Pancreas (tissue), 10 donors: ENCODE results near the gene ZNF302. TPM values are rescaled to one million over a fixed set of nuclear protein-coding genes. Genes with fewer than 3 reads are reported as not detected.
"Not testable (repeated sequence)": the region's sequence is repeated elsewhere in the genome, so short reads cannot be mapped to it uniquely, and the experiment has no call there.

Source experiments
- ATAC-seq, 4 donors: fragments of 200-7000 bp; cut with Tn5 transposase; one replicate each; pipeline versions ENCODE4 v1.8.0 to v1.9.1; 2020; ENCODE audit warnings: mild to moderate bottlenecking in 4 of 4, moderate library complexity in 4 of 4
- DNase-seq, 6 donors: peaks; one replicate each; pipeline ENCODE4 v3.0.0-alpha.2; 2020
- FAIRE-seq: peaks from 2 replicates; lab custom pipeline; 2012; peaks lifted over from hg19 to GRCh38; lab: Jason Lieb, UNC
- H3K27ac ChIP-seq, 4 donors: fragments of 200-600 bp; sonication (generic); 1 replicate in 3 of 4; 2 replicates in 1 of 4; pipeline versions ENCODE4 v1.5.0 to v1.8.0; 2020
- H3K27me3 ChIP-seq, 4 donors: fragments of 200-600 bp; one replicate each; pipeline ENCODE4 v1.8.0; 2021
- H3K36me3 ChIP-seq, 3 donors: fragments of 200-600 bp; sonication (generic) in 1 of 3; one replicate each; pipeline versions ENCODE4 v1.5.0 to v1.8.0; 2020 to 2021
- H3K4me1 ChIP-seq, 3 donors: fragments of 200-600 bp; one replicate each; pipeline ENCODE4 v1.8.0; 2021
- H3K4me3 ChIP-seq, 4 donors: fragments of 200-600 bp; sonication (generic) in 2 of 4; one replicate each; pipeline versions ENCODE4 v1.5.0 to v1.8.0; 2020 to 2021
- H3K9me3 ChIP-seq, 4 donors: fragments of 200-600 bp; one replicate each; pipeline ENCODE4 v1.8.0; 2021
- WGBS, 2 donors: extraction: QIAGEN DNeasy Blood & Tissue Kit; methylation state at CpG; one replicate each; pipeline ENCODE4 v1.1.7; 2013; 5-methylcytosine and 5-hydroxymethylcytosine counted together
- intact Hi-C, 3 donors: fragments of 100-400 bp; cut with DNase I; formaldehyde crosslinking; loops; one replicate each; pipeline versions ENCODE4 v1.11.1 to v1.14.2; 2022
- polyA plus RNA-seq, 2 donors: library from polyadenylated mRNA; stranded (reverse); fragments of 200-250 nt; gene quantifications; one replicate each; pipeline ENCODE4 v1.2.3, GENCODE V29; 2013
- total RNA-seq, 6 donors: library from RNA; stranded (reverse); fragmentation: NEBNext Ultra II Directional in 4 of 6; extraction: Animal tissue kit (Norgen Biotek cat#: 25700) in 4 of 6; gene quantifications; one replicate each; pipeline versions ENCODE4 v1.2.1 to v1.2.4, GENCODE V29; 2021 to 2023
- TF ChIP-seq, protein P1 (sequence below), 4 donors: fragments of 200-600 bp; sonication (generic) in 3 of 4; IDR thresholded peaks; one replicate each; pipeline versions ENCODE4 v1.5.0 to v1.8.0; 2021; ENCODE audit warnings: antibody characterized with exemption in 4 of 4
- donor health status: healthy with polysubstance abuse.
- donor health status: DM: no; HTN: no; CAD: no; lungs with moderate emphysema.
- donor health status: DM: no; HTN: no; CAD: no.
- donor health status: control.
- donor health status: control.
- donor health status: Bipolar disorder and iron deficiency.
- donor health status: DM: yes; HTN: yes; CAD: no.
- donor health status: DM: no; HTN: no; CAD: no.
- donor health status: DM: no; HTN: no; CAD: no.
- donor health status: DM: yes; HTN: yes; CAD: no.

The ZNF302 gene
- total and polyA plus RNA-seq, 8 donors: 12.2 to 26.6 (median 16.4) TPM

DNA sequence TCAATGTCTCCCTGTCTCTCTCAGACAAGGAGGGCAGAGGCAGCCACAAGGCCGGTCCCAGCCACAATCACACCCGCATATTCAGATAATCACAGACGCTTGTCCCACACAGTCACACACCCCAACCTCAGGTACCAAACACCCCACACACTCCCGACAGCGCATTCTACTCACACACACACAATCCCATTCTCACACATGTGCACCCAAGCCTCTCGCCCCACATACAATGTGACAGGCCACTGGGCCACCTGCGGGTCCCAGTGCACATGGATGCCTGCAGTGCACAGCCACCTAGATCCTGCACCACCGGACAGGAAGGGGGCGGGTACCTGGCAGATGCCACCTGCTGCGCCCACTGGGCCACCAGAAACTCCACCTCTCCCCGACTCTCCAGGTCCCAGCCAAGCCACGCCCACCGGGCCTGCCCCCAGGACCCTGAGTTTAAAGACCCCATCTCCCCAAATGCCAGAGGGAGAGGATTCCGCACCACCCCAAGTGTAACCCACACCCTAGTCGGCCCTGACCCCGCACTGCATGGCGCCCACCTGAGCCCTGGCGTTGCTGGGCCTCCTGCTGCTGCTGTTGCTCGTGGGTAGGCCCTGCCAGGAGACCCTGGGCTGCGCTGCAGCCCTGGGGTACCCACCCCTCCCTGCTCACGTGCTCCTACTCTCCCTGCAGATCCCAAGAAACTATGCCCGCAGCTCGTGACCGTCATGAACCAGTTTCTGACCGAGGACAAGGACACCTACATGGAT lies 11.1 kb upstream of the ZNF302 start:
- WGBS, 2 donors: 89 to 95% methylated on average over 25 of the region's 25 CpGs
- Histone ChIP-seq H3K4me1 (peaks cover 3 to 4% (median 3%) of the 10 kb centered on the region in 3 donors), H3K36me3 (no peaks in the 10 kb centered on the region), H3K4me3 (no peak overlapping the region), H3K27me3 (no peaks in the 10 kb centered on the region), H3K9me3 (no peaks in the 10 kb centered on the region), H3K27ac (no peak overlapping the region)
- FAIRE-seq (no peak), DNase-seq (no peak), ATAC-seq (no peak)
- TF ChIP-seq, protein P1, sequence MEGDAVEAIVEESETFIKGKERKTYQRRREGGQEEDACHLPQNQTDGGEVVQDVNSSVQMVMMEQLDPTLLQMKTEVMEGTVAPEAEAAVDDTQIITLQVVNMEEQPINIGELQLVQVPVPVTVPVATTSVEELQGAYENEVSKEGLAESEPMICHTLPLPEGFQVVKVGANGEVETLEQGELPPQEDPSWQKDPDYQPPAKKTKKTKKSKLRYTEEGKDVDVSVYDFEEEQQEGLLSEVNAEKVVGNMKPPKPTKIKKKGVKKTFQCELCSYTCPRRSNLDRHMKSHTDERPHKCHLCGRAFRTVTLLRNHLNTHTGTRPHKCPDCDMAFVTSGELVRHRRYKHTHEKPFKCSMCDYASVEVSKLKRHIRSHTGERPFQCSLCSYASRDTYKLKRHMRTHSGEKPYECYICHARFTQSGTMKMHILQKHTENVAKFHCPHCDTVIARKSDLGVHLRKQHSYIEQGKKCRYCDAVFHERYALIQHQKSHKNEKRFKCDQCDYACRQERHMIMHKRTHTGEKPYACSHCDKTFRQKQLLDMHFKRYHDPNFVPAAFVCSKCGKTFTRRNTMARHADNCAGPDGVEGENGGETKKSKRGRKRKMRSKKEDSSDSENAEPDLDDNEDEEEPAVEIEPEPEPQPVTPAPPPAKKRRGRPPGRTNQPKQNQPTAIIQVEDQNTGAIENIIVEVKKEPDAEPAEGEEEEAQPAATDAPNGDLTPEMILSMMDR (IDR thresholded peaks at IDR 0.05): no peak
- intact Hi-C loops: no loop called here

DNA sequence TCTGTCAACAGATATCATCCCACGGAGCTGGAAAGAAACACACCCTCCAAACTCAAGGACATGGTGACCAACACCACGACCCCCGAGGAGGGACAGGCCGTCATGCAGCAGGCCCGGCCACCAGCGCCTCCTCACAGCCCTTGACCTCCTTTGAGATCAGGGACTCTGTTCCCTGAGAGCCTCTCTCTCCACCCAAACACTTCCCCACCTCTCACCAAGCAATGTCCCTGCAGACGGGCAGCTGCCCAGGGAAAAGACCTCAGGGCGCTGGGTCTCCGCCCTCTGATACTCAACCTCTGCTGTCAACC lies 10.6 kb upstream of the ZNF302 start:
- no peak for ATAC-seq
- Histone ChIP-seq H3K4me3 (peak overlapping the region in 2 of 4 donors; percentile 29 to 36), H3K36me3 (no peaks in the 10 kb centered on the region), H3K27me3 (no peaks in the 10 kb centered on the region), H3K4me1 (peaks cover 0 to 3% (median 0%) of the 10 kb centered on the region in 3 donors), H3K9me3 (no peaks in the 10 kb centered on the region), H3K27ac (peak overlapping the region in 1 of 4 donors; percentile 59)
- FAIRE-seq: no peak
- 59 to 68% methylated on average over 9 of the region's 9 CpGs for WGBS, 2 donors
- intact Hi-C loops: no loop called here
- no peak for DNase-seq
- TF ChIP-seq, protein P1 (IDR thresholded peaks at IDR 0.05): no peak

DNA sequence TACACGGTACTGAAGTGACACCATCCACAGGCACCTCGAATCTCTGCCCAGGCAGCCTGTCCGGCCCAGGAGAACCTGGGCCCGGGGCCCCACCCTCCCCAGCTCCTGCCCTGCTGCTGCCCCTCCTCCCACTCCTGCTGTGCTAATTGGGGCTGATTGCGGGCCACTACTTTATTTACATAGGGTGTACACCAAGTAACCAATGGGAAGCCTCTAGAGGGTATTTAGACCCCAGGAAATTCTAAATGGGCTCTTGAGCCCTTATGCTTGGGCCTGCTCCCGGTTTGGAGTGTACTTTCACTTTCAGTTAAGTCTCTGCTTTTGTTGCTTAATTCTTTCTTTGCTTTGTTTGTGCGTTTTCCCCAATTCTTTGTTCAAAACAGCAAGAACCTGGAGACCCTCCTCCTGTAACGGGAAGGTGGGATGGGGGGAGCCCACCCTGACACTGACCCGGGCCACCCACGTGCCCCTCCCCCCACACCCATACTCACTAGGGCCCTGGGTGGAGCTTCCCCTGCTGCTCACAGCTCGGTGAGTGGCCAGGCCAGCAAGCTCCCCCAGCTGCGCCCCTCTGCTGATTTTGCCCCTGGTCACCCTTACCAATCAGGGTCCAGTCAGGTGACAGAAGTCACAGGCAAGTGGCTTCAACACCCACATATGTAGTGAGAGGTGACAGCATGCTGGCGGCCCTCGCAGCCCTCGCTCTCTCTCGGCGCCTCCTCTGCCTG lies 10.0 kb upstream of the ZNF302 start:
- peak overlapping the region in 2 of 4 donors; percentile 44 to 59 for H3K27ac ChIP-seq
- FAIRE-seq: no peak
- H3K4me1 ChIP-seq: peaks cover 0 to 3% (median 0%) of the 10 kb centered on the region in 3 donors
- no peaks in the 10 kb centered on the region for H3K27me3 ChIP-seq
- WGBS, 2 donors: 50 to 63% methylated on average over 17 of the region's 17 CpGs
- ATAC-seq: peak in 3 of 4 donors; percentile 24 to 51 (median 51)
- H3K36me3 ChIP-seq: no peaks in the 10 kb centered on the region
- peak in 1 of 6 donors; percentile 51 for DNase-seq
- peak overlapping the region in 2 of 4 donors; percentile 29 to 36 for H3K4me3 ChIP-seq
- TF ChIP-seq, protein P1 (IDR thresholded peaks at IDR 0.05): no peak
- intact Hi-C loops: no loop called here
- no peaks in the 10 kb centered on the region for H3K9me3 ChIP-seq

DNA sequence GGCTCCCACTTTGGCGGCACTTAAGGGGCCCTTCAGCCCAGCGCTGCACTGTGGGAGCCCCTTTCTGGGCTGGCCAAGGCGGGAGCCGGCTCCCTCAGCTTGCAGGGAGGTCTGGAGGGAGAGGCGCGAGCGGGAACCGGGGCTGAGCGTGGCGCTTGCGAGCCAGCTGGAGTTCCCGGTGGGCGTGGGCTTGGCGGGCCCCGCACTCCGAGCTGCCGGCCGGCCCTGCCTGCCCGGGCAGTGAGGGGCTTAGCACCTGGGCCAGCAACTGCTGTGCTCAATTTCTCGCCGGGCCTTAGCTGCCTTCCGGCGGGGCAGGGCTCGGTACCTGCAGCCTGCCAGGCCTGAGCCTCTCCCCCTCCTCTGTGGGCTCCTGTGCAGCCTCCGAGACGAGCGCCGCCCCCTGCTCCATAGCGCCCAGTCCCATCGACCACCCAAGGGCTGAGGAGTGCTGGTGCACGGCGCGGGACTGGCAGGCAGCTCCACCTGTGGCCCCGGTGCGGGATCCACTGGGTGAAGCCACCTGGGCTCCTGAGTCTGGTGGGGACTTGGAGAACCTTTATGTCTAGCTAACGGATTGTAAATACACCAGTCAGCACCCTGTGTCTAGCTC lies 9.3 kb upstream of the ZNF302 start:
- H3K27ac ChIP-seq, DNase-seq, ATAC-seq, H3K9me3 ChIP-seq, intact Hi-C loops, H3K36me3 ChIP-seq, FAIRE-seq, H3K27me3 ChIP-seq, H3K4me1 ChIP-seq: not testable (repeated sequence)
- WGBS, 2 donors: 94 to 95% methylated on average over 36 of the region's 36 CpGs
- H3K4me3 ChIP-seq: peak overlapping the region in 1 of 4 donors; percentile 36

DNA sequence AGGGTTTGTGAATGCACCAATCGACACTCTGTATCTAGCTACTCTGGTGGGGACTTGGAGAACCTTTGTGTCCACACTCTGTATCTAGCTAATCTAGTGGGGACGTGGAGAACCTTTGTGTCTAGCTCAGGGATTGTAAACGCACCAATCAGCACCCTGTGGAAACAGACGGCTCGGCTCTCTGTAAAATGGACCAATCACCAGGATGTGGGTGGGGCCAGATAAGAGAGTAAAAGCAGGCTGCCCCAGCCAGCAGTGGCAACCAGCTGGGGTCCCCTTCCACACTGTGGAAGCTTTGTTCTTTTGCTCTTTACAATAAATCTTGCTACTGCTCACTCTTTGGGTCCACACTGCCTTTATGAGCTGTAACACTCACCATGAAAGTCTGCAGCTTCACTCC lies 8.8 kb upstream of the ZNF302 start:
- 57 to 75% methylated on average over 4 to 5 of the region's 5 CpGs for WGBS, 2 donors
- H3K4me1 ChIP-seq, H3K27me3 ChIP-seq, DNase-seq, H3K27ac ChIP-seq, H3K9me3 ChIP-seq, H3K4me3 ChIP-seq, intact Hi-C loops, FAIRE-seq, H3K36me3 ChIP-seq, ATAC-seq: not testable (repeated sequence)
